NCI-H2107 treated with DMSO at 0.1 percent for 48 hours (cell line): ENCODE measurements around the gene TRAPPC11.
A peak's percentile ranks its signal among the peaks of the same experiment; 100 is the strongest.

Experiments
- DNase-seq: peaks from one replicate; lab custom pipeline; 2025; ENCODE audit not compliant: unreplicated experiment; lab: John Stamatoyannopoulos, UW

The TRAPPC11 gene

DNA sequence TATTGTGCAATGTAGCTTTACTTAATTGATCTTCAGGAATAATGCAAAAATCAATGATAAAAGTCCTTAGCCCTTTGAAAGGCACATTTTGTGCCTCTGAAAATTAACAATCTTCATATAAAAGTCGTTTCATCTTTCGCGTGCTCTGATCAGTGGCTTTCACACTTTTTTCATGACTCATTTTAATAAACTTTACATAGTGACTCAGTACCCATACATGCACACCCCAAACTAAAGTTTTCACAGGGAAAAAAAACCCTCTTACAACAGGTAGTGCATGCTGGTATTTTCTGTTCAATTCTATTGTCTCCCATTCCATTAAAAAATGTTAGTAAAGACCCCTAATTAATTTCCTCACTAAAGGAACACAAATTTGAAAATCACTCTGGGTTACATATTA, 21.6 kb upstream of the TRAPPC11 start:
- no peak for DNase-seq

DNA sequence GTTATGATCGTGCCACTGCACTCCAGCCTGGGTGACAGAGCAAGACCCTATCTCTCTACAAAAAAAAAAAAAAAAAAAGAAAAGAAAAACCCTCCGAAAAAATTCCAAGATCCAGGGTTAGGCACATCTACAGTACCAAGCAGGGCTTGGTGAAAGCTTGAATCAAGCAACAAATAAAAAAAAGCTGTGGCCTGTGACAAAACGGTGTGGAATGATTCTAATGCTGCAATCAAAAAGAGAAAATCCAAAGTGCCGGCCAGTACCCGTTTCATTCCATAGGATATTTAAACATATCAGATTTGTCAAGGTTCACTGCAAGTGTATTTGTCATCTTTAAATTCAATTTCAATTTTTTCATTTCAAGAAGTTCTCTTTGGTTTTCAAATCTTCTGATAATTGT, 20.7 kb upstream of the TRAPPC11 start:
- DNase-seq: no peak

DNA sequence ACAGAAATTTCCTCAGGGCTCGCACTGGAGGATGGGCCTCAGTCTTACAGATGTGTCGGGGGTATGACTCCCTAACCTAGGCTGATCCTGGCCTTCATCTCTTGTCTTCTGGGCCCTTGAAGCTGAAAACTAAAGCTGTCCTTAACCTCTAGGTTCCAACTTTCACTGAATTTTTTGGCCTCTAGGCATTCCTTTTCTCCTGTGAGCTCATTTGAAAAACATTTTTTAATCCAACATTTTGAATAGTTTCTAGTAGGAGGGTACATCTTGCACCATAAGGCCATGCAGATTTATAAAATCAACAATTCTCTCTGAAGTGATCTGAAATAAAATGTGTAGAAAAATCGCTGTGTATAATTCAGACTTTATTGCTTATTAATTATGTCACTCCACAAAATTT, 19.8 kb upstream of the TRAPPC11 start:
- no peak for DNase-seq

DNA sequence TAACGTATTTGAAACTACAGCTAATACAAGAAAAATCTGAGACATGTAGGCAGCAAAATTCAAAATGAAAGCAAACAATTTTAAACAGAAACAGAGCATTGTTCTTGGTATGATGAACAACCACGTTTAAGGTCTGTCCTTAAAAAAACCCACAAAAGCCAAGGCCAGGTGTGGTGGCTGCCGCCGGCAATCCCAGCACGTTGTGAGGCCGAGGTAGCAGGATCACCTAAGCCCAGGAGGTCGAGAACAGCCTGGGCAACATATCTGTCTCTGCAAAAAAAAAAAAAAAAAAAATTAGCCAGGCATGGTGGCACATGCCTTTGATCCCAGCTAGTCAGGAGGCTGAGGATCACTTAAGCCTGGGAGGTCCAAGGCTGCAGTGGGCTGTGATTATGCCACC, 13.8 kb upstream of the TRAPPC11 start:
- DNase-seq: no peak

DNA sequence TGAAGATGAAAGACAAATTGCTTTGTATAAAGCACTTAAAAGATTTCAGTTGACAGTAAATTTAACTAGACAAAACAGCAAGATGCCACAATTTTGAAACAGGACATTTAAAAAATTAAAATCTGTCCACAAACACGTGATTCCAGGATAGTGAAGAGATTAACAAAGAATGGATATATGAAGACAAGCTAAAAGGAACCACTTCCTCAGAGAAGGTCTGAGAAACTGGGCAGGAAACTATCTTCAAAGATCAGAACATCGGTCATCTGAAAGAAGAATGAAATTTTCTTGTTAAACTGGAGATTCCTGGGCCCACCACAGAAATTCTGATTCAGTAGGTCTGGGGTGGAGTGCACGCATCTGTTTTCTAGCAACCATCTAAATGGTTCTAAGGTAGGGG, 1.5 kb upstream of the TRAPPC11 start:
- no peak for DNase-seq

DNA sequence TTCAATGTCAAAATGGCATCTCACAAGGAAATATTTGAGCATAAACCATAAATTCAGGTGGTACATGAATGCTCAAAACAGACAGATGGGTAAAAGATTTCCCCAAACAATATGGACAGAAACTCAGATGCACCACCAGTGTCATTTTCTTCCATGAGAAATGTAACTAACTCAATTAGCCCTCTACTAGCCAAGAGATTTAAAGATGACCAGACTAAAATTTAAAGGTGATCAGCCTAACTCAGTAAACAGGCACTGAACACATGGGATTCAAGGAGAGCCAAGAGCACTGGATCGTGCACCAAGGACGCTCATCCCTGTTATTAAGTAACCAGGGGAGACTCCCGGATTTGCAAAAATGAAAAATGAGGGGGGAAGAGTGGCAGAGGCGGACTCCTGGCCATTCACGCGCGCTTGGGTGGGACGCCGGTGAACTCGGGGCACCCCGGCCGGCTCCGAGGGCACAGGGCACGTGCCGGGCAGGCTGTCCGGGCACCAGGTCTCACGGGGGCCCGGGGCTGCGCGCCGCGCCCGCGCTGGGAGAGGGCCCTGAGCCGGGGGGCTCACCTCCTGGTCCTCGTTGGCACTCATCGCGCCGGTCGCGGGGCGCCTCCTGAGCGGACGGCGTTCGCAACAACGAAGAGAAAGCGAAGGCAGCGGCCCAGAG, 598 bp upstream of the TRAPPC11 start:
- DNase-seq: peak; percentile 2

DNA sequence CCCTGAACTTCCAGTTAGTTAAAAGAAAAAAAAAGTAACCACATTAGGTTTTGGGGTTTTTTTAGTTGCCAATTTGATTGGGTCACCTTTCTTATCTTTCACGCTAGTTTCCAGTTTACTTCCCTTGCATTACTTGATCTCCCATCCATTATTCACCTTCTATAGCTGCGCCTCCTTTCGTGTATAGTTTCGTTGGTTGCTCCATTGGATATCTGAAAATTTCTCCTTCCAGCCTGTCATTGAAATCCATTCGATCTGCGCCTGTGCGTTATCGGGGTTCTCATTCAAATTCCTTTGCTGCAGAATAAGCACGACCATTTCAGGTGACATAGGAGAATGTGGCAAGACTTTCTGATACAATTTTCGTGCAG, 764 bp downstream of the TRAPPC11 start:
- no peak for DNase-seq

DNA sequence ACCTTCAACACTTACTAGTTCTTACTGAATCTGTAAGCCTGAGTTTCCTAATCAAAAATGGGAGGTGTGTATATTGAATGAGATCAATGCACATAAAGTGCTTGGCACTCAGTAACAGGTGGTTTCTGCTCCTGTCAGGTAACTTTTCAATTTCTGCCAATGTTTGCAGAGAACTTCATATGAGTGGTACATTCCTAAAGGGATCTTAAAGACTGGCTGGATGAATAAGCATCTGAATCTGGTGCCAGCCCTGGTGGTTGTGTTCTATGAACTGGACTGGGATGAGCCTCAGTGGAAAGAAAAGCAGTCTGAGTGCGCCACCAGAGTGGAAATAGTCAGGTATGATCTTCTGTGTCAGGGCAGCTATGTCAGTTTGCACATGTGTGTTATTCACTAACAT, 7.0 kb downstream of the TRAPPC11 start:
- no peak for DNase-seq

DNA sequence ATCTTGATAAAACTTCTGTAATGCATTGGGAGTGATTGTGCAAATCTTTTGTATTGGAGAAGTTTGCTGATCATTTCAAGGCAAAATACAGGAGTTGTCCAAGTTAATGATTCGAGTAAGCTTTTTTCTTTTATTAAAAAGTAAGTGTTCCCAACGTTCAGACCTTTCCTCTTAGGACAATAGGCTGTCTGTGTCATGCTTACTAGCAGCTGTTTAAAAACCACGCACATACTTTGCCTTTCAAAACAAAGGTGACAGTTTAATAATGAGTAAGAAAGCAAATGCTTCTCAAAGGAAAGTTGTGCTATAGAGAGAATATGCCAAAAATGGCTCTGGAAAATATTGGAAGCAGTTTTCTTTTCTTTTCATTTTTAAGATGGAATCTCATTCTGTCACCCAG, 11.2 kb downstream of the TRAPPC11 start:
- DNase-seq: no peak

DNA sequence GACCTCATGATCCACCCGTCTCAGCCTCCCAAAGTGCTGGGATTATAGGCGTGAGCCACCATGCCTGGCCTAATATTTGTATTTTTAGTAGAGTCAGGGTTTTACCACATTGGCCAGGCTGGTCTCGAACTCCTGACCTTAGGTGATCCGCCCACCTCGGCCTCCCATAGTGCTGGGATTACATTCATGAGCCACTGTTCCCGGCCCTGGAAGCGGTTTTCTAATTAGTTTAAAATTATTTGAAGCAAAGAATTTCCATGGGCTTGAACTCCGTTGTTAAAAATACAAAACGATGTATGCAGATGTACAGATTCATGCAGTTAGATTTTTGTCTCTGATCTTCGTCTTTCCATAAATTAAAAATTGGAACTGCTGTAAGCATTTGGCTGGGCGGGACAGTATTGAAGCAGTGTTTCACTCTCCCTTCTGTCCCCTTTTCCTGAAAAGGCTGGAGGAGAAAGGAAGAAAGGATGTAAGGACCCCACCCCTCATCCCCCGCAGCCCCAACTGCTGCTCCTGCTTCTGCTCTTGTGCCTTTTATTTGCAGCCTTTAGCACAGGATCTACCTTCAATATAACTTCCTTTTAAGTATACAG, 12.0 kb downstream of the TRAPPC11 start:
- no peak for DNase-seq

DNA sequence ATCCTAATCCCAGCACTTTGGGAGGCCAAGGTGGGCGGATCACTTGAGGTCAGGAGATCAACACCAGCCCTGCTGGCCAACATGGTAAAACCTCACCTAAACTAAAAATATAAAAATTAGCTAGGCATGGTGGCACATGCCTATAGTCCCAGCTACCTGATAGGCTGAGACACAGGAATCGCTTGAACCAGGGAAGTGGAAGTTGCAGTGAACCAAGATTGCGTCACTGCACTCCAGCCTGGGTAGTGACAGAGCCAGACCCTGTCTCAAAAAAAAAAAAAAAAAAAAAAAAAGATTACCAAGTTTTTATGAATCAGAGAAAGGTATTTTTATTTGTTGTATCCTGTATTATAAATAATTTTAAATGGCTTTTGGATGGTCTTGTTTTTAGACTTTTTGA, 15.1 kb downstream of the TRAPPC11 start:
- no peak for DNase-seq

DNA sequence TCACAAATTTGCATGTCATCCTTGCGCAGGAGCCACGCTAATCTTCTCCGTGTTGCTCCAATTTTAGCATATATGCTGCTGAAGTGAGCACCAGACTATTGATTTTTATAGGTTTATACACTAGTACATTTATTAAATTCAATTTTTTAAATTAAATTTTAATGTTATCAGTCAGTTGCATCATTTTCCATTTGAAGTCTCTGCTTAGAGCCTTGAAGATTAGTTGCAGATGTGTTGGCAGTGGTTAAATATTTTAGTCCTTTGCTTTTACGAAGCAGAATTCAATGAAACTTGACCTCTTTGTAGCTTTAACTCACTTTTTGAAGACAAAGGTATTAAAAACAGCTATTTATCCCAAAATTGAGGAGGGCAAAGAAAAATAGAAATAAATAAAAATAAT, 16.5 kb downstream of the TRAPPC11 start:
- no peak for DNase-seq

DNA sequence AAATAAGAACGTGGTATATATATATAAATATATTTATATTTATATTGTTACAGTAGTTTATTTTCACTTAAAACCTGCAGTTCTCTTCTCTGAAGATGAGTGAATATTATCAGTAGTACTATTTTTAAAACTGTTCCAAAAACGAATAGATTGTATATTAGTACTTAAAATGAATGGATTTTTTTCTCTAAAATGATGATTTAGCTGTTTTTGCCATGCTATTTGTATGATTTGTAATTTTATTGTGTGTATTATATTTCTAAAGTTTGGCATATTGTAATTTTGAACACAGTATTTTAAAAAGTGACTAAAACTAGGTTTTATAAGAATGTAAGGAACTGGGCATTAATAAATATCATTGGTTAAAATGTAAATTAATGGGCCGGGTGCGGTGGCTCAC, 22.0 kb downstream of the TRAPPC11 start:
- DNase-seq: no peak

DNA sequence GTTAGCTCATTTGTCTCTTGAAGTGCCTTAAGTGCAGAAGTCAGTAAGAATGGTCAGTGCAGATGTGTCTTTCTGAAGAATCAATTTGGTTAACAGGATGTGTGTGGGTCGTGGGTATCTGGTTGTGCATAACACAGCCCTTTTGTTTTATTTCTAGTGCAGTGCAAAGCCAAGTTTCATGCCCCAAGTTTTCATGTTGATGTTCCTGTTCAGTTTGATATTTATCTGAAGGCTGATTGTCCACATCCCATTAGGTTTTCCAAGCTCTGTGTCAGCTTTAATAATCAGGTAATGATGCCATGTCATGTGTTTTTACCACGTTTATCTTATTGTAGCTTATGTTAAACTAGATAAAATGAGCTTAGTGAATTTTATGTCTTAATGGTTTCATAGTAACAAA, 27.4 kb downstream of the TRAPPC11 start:
- DNase-seq: no peak

DNA sequence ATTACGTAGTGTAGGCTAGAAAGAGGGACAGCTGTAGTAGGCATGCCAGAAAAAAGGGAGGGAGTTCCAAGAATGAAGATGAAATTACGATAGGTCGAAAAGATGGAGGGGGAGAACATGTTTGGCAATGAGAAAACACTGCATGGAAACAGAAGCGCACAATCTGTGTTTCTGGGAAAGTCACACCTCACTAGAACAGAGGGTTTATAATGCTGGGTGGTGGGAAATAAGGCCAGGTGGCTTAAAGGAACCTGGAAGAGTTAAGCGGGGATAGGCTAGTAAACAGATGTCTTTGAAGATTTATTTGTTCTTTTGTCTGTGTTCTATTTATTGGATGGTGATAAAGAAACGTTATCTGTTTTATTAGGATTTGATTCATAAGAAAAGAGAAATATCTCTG, 29.1 kb downstream of the TRAPPC11 start:
- no peak for DNase-seq

DNA sequence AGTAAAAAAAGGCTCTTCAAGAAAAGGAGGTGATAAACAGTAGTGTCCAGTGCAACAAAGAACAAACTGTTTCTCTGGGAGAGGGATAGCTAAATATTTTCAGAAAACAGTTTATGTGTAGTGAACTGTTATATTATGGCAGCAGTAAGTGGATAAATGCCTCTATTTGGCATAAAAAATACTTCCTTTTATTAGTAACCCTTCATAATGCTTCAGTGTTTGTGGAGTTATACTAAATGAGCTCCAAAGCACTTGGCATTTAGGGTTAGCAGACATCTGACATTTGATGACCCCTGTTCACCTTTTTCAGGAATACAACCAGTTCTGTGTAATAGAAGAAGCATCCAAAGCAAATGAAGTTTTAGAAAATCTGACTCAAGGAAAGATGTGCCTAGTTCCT, 31.9 kb downstream of the TRAPPC11 start:
- no peak for DNase-seq

DNA sequence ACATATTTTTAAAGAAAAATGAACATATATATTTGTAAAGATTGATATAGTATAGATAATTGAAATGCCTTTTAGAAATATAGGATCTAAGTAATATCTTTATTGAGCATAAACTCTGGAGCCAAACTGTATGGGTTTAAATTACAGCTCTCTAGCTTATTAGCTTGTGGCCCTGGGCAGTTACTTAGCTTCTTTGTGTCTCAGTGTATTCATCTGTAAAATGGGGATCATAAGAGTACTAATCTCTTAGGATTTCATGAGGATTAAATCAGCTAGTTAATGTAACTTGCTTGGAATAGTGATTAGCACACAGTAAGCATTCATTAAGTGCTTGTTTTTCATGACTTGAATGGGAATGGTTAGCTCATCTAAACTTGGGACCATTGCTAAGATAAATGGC, 32.8 kb downstream of the TRAPPC11 start:
- no peak for DNase-seq

DNA sequence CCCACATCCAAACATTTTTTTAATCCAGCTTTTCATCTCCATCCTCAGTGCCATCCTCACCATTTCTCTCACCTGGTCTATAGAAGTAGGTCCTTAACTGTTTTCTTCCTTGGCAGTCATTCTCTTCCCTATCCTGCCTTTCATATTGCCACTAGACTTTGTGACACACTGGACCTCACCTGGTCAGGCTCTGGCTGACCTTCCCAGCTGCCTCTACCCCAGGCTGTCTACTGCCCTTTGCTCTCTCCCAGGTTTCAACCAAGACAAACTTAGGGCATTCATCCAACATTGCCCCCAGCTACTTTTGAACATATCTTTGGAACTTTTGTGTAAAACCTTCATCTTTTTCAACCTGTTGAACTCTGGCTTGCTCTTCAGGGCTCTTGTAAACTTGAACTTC, 39.8 kb downstream of the TRAPPC11 start:
- no peak for DNase-seq

DNA sequence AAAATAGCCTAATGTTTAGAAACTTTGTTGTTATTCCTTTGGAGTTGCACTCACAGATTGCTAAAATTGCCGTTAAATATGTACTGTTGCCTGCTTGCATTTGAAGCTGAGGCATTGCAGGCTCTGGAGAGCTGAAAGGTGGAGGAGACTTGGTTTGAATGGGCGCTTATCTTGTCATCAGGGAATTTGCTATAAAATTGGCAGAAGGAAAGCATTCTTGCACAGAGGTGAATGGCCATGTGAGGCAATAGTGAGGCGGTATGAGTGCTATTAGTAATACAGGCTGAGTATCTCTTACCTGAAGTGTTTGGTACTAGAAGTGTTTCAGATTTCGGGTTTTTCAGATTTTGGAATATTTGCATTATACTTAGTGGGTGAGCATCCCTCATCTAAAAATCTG, 41.3 kb downstream of the TRAPPC11 start:
- no peak for DNase-seq

DNA sequence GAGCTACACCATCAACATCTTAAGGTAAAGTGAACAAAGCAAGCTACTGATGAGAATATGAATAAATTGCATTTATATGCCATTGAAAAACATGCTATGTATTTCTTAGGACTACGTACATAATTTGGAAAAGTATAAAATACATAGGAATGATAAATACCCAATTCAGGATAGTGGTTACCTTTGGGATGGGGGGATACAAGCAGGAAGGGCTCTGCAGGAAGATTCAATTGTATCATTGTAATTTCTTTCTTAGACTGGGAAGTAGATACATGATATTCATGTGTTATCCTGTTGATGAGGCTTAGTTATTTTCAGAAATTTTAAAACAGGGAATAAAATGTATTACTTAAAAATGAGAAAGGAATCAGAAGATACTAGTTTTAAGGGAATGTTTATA, 43.4 kb downstream of the TRAPPC11 start:
- DNase-seq: no peak

DNA sequence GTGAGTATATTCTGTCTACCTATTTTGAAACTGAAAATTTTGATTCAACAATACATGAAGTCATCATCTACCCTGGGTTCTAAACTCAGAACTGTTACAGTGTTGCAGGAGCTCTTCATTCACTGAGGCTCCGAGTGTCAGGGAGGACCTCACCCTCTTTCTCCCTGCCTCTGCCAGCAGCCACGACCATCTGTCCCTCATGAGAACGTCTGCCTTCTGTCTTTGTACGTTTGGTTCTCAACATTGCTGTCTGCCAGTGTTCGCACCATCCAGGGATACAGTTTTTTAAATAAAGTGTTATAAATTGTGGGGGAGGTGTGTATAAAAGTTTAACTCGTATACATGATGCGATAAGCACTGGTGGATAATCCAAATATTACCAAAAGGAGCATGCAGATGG, 55.5 kb downstream of the TRAPPC11 start:
- no peak for DNase-seq

DNA sequence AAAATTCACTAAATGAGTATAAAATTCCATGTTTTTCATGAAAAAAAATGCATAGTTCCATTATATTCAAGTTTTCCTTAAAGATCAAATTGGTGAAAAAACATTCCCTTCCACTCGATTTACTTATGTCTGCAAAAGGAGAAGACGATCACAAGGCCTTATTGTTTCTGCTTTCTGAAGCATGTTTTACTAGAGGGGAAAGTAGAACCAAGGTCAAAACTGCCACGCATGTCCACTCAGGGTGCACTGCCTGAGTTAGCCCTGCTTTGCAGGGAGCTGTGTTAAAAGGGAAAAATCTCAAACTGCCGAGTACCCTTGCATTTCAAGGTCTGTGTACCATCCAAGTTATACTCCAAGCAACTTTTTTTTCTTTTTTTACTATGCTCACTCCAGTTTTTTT, 57.2 kb downstream of the TRAPPC11 start:
- no peak for DNase-seq

DNA sequence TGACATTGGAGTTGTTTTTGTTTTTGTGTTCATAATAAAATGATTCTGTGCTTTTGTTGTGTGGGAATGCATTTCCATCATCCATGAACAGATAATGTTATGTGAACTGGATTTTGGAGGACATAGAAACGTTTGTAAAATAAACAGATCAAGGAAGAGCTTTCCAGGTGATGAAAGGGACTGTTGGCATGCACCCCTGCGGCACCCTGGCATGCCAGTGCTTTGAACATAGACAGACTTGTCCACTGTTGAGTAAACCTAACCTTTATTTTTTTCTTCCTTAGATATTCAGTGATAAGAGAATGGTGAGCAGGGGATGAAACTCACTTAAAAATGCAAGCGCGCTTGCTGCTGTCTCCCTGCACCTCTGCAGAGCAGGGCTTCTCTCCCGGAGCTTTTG, 59.8 kb downstream of the TRAPPC11 start:
- DNase-seq: no peak
